Stomach (tissue), 19 donors: ENCODE measurements around the gene ATP6AP2. TPM values are rescaled to one million over a fixed set of nuclear protein-coding genes. Genes with fewer than 3 reads are reported as not detected.
A peak's percentile ranks its signal among the peaks of the same experiment; 100 is the strongest.

Experiments
- DNase-seq, 2 donors: peaks; one replicate each; pipeline versions ENCODE4 v3.0.0 to v3.0.0-alpha.2; 2013 to 2019
- H3K27ac ChIP-seq, 5 donors: fragments of 200-600 bp in 4 of 5; sonication (generic) in 4 of 5; one replicate each; pipeline ENCODE4 v1.5.1; 2013 to 2019; ENCODE audit warnings: mild to moderate bottlenecking in 1 of 5, moderate library complexity in 1 of 5
- H3K27me3 ChIP-seq, 3 donors: fragments of 200-600 bp; sonication (generic); one replicate each; pipeline ENCODE4 v1.5.1; 2017 to 2019; ENCODE audit warnings: mixed run types in 1 of 3
- H3K36me3 ChIP-seq, 4 donors: fragments of 200-600 bp; sonication (generic); 1 replicate in 3 of 4; 2 replicates in 1 of 4; pipeline ENCODE4 v1.5.1; 2016 to 2019
- H3K4me1 ChIP-seq, 4 donors: fragments of 200-600 bp; sonication (generic); one replicate each; pipeline ENCODE4 v1.5.1; 2016 to 2019
- H3K4me3 ChIP-seq, 4 donors: fragments of 200-600 bp; sonication (generic) in 3 of 4; one replicate each; pipeline ENCODE4 v1.5.1; 2016 to 2019; ENCODE audit warnings: mild to moderate bottlenecking in 1 of 4
- H3K9me3 ChIP-seq, 4 donors: fragments of 200-600 bp; sonication (generic); one replicate each; pipeline ENCODE4 v1.5.1; 2016 to 2019
- CTCF ChIP-seq, 7 experiments: fragments of 450-650 bp in 4 of 7; fragments of 200-600 bp in 3 of 7; sonication (generic) in 3 of 7; IDR thresholded peaks; one replicate each; pipeline ENCODE4 v1.5.1; 2016 to 2019; ENCODE audit warnings: antibody characterized with exemption in 7 of 7, control low read depth in 2 of 7, mild to moderate bottlenecking in 1 of 7
- EP300 ChIP-seq: sonication (generic); formaldehyde crosslinking; IDR thresholded peaks from one replicate; pipeline ENCODE4 v1.6.1; 2017; ENCODE audit warnings: antibody characterized with exemption
- POLR2A ChIP-seq, 4 donors: fragments of 450-650 bp; IDR thresholded peaks; one replicate each; pipeline ENCODE4 v1.6.1; 2016; ENCODE audit warnings: antibody characterized with exemption in 4 of 4, control low read depth in 2 of 4, mild to moderate bottlenecking in 1 of 4, moderate library complexity in 1 of 4
- POLR2AphosphoS5 ChIP-seq, 3 donors: sonication (generic); formaldehyde crosslinking; IDR thresholded peaks; one replicate each; pipeline ENCODE4 v1.6.1; 2016; ENCODE audit warnings: antibody characterized with exemption in 3 of 3
- WGBS, 5 donors: extraction: QIAGEN DNeasy Blood & Tissue Kit in 3 of 5; methylation state at CpG; one replicate each; pipeline versions ENCODE4 v1.1.5 to v1.1.7; 2013 to 2018; 5-methylcytosine and 5-hydroxymethylcytosine counted together
- intact Hi-C: fragments of 100-400 bp; cut with DNase I; formaldehyde crosslinking; loops from one replicate; pipeline ENCODE4 v1.15.1; 2023; ENCODE audit warnings: low total_unique reads
- long read RNA-seq, 10 donors: transcript quantifications; one replicate each; lab custom pipeline, GENCODE V29; 2026
- polyA plus RNA-seq, 3 donors: library from polyadenylated mRNA; stranded (reverse); fragments of 200-250 nt; gene quantifications; one replicate each; pipeline ENCODE4 v1.2.3, GENCODE V29; 2013
- total RNA-seq, 5 donors: library from RNA; depleted of rRNA; stranded (reverse); fragments of >200 nt; gene quantifications; one replicate each; pipeline versions ENCODE4 v1.1.0 to v1.2.3, GENCODE V29; 2014 to 2016
- donor health status: healthy with polysubstance abuse.
- donor health status: Bipolar disorder and iron deficiency.
- donor health status: healthy.

The ATP6AP2 gene
- 100 to 1,000 TPM in 2 of 5 donors, 10 to 100 TPM in 3; 10.4 to 216 (median 97.8) TPM for total RNA-seq
- polyA plus RNA-seq = 10 to 100 TPM; 19.2 to 50.3 (median 22.3) TPM
- long read RNA-seq, donor 1, transcript ATP6AP2-217 (9 exons, 2,337 nt) = major isoform, 12 of 16 reads
- long read RNA-seq, donor 1, partial matches to known transcripts = 0 of 16 reads
- long read RNA-seq, donor 1, other reads (novel, unspliced or antisense) = 0 of 16 reads
- long read RNA-seq, donor 2, transcript ATP6AP2-217 (9 exons, 2,337 nt) = major isoform, 35 of 37 reads
- long read RNA-seq, donor 2, partial matches to known transcripts = 0 of 37 reads
- long read RNA-seq, donor 2, other reads (novel, unspliced or antisense) = 0 of 37 reads
- long read RNA-seq, donor 3, transcript ATP6AP2-217 (9 exons, 2,337 nt) = major isoform, 6 of 7 reads
- long read RNA-seq, donor 3, partial matches to known transcripts = 0 of 7 reads
- long read RNA-seq, donor 3, other reads (novel, unspliced or antisense) = 0 of 7 reads
- long read RNA-seq, donor 4, transcript ATP6AP2-217 (9 exons, 2,337 nt) = major isoform, 5 of 5 reads
- long read RNA-seq, donor 4, partial matches to known transcripts = 0 of 5 reads
- long read RNA-seq, donor 4, other reads (novel, unspliced or antisense) = 0 of 5 reads
- long read RNA-seq, donor 5, transcript ATP6AP2-217 (9 exons, 2,337 nt) = major isoform, 13 of 23 reads
- long read RNA-seq, donor 5, partial matches to known transcripts = 5 of 23 reads
- long read RNA-seq, donor 5, other reads (novel, unspliced or antisense) = 0 of 23 reads
- long read RNA-seq, donor 6, transcript ATP6AP2-212 (1 exons, 544 nt) = minor isoform, 5 of 77 reads
- long read RNA-seq, donor 6, transcript ATP6AP2-217 (9 exons, 2,337 nt) = major isoform, 53 of 77 reads
- long read RNA-seq, donor 6, partial matches to known transcripts = 11 of 77 reads
- long read RNA-seq, donor 6, other reads (novel, unspliced or antisense) = 0 of 77 reads
- long read RNA-seq, donor 7, transcript ATP6AP2-217 (9 exons, 2,337 nt) = major isoform, 23 of 30 reads
- long read RNA-seq, donor 7, partial matches to known transcripts = 0 of 30 reads
- long read RNA-seq, donor 7, other reads (novel, unspliced or antisense) = 0 of 30 reads
- long read RNA-seq, donor 8, transcript ATP6AP2-217 (9 exons, 2,337 nt) = major isoform, 15 of 30 reads
- long read RNA-seq, donor 8, partial matches to known transcripts = 8 of 30 reads
- long read RNA-seq, donor 8, other reads (novel, unspliced or antisense) = 0 of 30 reads
- long read RNA-seq, donor 9, transcript ATP6AP2-217 (9 exons, 2,337 nt) = major isoform, 12 of 24 reads
- long read RNA-seq, donor 9, partial matches to known transcripts = 5 of 24 reads
- long read RNA-seq, donor 9, other reads (novel, unspliced or antisense) = 0 of 24 reads
- long read RNA-seq, donor 10, transcript ATP6AP2-217 (9 exons, 2,337 nt) = major isoform, 11 of 14 reads
- long read RNA-seq, donor 10, partial matches to known transcripts = 0 of 14 reads
- long read RNA-seq, donor 10, other reads (novel, unspliced or antisense) = 0 of 14 reads

- peak; percentile 91 to 97 for DNase-seq
- peak within 1 kb of the TSS; percentile 90 to 97 (median 92) for H3K27ac ChIP-seq
- no peaks in the 10 kb centered on the region for H3K27me3 ChIP-seq
- H3K4me1 ChIP-seq = peaks cover 7 to 20% (median 9%) of the 10 kb centered on the region in 4 donors
- 0 to 26% (median 1%) methylated on average over 14 to 89 of the region's 89 CpGs for WGBS, 5 donors
- H3K4me3 ChIP-seq = peak within 1 kb of the TSS; percentile 63 to 76 (median 68)
- TF ChIP-seq POLR2AphosphoS5 (IDR thresholded peaks at IDR 0.05) (peak; percentile 72 to 92 (median 90)), POLR2A (IDR thresholded peaks at IDR 0.05) (peak in 2 of 4 donors; percentile 52 to 53), CTCF (IDR thresholded peaks at IDR 0.05) (no peak)
- peaks cover 0 to 4% (median 0%) of the 10 kb centered on the region in 4 donors for H3K9me3 ChIP-seq
- intact Hi-C loops = no loop called here
- no peaks in the 10 kb centered on the region for H3K36me3 ChIP-seq
These were observed at the start of gene ATP6AP2 for GRCh38 chrX:40580537-40581335. ATP6AP2 (plus strand) TSS chrX:40580970; CDS start chrX:40581066, 96 bp downstream.

GRCh38 chrX:40531056-40531826 is 49.5 kb upstream of the ATP6AP2 start:
- Histone ChIP-seq H3K9me3 (no peaks in the 10 kb centered on the region), H3K27me3 (peaks cover 0 to 13% (median 0%) of the 10 kb centered on the region in 3 donors), H3K27ac (no peak overlapping the region), H3K4me3 (no peak overlapping the region), H3K4me1 (no peaks in the 10 kb centered on the region), H3K36me3 (no peaks in the 10 kb centered on the region)
- no peak for TF ChIP-seq CTCF (IDR thresholded peaks at IDR 0.05)
- no peak for TF ChIP-seq POLR2AphosphoS5 (IDR thresholded peaks at IDR 0.05)
- TF ChIP-seq EP300 = no peak
- no peak for TF ChIP-seq POLR2A (IDR thresholded peaks at IDR 0.05)
- no peak for DNase-seq
- intact Hi-C loops = no loop called here
- 53 to 64% (median 55%) methylated on average over 15 to 16 of the region's 16 CpGs for WGBS, 5 donors

DNA sequence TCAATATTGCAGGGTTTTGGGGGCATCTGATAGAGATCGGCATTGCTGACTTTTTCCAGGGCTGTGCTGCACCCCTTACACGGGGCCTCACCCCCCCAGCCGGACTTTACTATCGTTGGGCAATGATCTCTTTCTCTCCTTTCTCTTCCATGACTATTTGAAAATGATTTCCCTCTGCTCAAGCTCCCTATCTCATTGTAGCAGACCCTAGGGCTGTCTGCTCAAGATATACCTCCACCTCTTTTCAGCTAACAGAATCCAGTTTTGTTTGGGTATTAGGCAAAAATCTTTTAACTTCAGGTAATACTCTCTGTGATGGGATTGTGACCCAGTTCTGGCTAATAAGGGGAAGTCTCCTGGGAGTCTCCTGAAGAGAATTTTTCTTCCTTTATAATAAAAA is 43.5 kb upstream of the ATP6AP2 start:
- H3K9me3 ChIP-seq = no peaks in the 10 kb centered on the region
- WGBS, 5 donors = 68 to 92% (median 88%) methylated on average over 4 of the region's 4 CpGs
- no peak for DNase-seq
- no peak overlapping the region for H3K27ac ChIP-seq
- intact Hi-C loops = no loop called here
- peaks cover 0 to 20% (median 0%) of the 10 kb centered on the region in 3 donors for H3K27me3 ChIP-seq
- H3K4me3 ChIP-seq = no peak overlapping the region
- peaks cover 0 to 5% (median 0%) of the 10 kb centered on the region in 4 donors for H3K4me1 ChIP-seq
- H3K36me3 ChIP-seq = no peaks in the 10 kb centered on the region
- no peak for TF ChIP-seq POLR2A (IDR thresholded peaks at IDR 0.05)
